A549 (cell line): ENCODE results near the gene SPOCK2.

Experiments
- CBX8 ChIP-seq: fragments of 200-600 bp; sonication (generic); IDR thresholded peaks from 2 replicates; pipeline ENCODE4 v1.6.1; 2016
- CEBPB ChIP-seq, 2 experiments: fragments of >200 bp in 1 of 2; sonication (Bioruptor Twin) in 1 of 2; formaldehyde crosslinking in 1 of 2; IDR thresholded peaks; 2 replicates each; pipeline ENCODE4 v1.6.1; 2012 to 2016
- CTCF ChIP-seq: fragments of >200 bp; sonication (Bioruptor Twin); formaldehyde crosslinking; IDR thresholded peaks from 3 replicates; pipeline ENCODE4 v1.5.1; 2016
- RCOR1 ChIP-seq: fragments of 150-350 bp; IDR thresholded peaks from 2 replicates; pipeline ENCODE4 v1.6.1; 2014; ENCODE audit warnings: antibody characterized with exemption, low read length, low read depth

GRCh38 chr10:72126872-72127232 lies 38.5 kb upstream of the SPOCK2 start:
- TF ChIP-seq RCOR1 = no peak
- TF ChIP-seq CTCF = no peak
- no peak for TF ChIP-seq CEBPB (IDR thresholded peaks at IDR 0.05)
- no peak for TF ChIP-seq CBX8
